MM.1S (cell line): Measurements from ENCODE around the gene PDSS2.

Experiments used
- DNase-seq: peaks from one replicate; pipeline ENCODE4 v3.0.0-alpha.2; 2015
- H2AFZ ChIP-seq: fragments of 300-600 bp; sonication (generic); 2 replicates; pipeline ENCODE4 v1.6.0; 2016; ENCODE audit warnings: antibody characterized with exemption, low read length
- H3F3A ChIP-seq: fragments of 300-600 bp; sonication (generic); 2 replicates; pipeline ENCODE4 v1.6.1; 2016; ENCODE audit warnings: mild to moderate bottlenecking, antibody characterized with exemption, low read length, moderate library complexity, mixed read lengths; ENCODE audit not compliant: insufficient read depth
- H3K27ac ChIP-seq: fragments of 300-600 bp; sonication (generic); 2 replicates; pipeline ENCODE4 v1.5.1; 2016; ENCODE audit warnings: mild to moderate bottlenecking, low read length
- H3K27me3 ChIP-seq: fragments of 300-600 bp; sonication (generic); replicated peaks from 2 replicates; pipeline ENCODE4 v1.6.0; 2016; ENCODE audit warnings: low read length; ENCODE audit not compliant: insufficient read depth
- H3K36me3 ChIP-seq: fragments of 300-600 bp; sonication (generic); replicated peaks from 2 replicates; pipeline ENCODE4 v1.6.1; 2016; ENCODE audit warnings: mild to moderate bottlenecking, low read length, mixed read lengths; ENCODE audit not compliant: insufficient read depth
- H3K4me1 ChIP-seq: fragments of 300-600 bp; sonication (generic); 2 replicates; pipeline ENCODE4 v1.6.1; 2016; ENCODE audit warnings: low read length, mixed read lengths
- H3K4me2 ChIP-seq: fragments of 300-600 bp; sonication (generic); 2 replicates; pipeline ENCODE4 v1.6.0; 2016; ENCODE audit warnings: low read depth, low read length
- H3K4me3 ChIP-seq: fragments of 300-600 bp; sonication (generic); 2 replicates; pipeline ENCODE4 v1.5.1; 2016; ENCODE audit warnings: low read length, mixed read lengths
- H3K79me2 ChIP-seq: fragments of 300-600 bp; sonication (generic); 2 replicates; pipeline ENCODE4 v1.6.1; 2016; ENCODE audit warnings: mixed run types, low read length, mixed read lengths
- H3K9ac ChIP-seq: fragments of 300-600 bp; sonication (generic); 2 replicates; pipeline ENCODE4 v1.6.1; 2016; ENCODE audit warnings: low read length, mixed read lengths
- H3K9me2 ChIP-seq: fragments of 300-600 bp; sonication (generic); replicated peaks from 2 replicates; pipeline ENCODE4 v1.6.1; 2016; ENCODE audit warnings: mild to moderate bottlenecking, low read length, mixed read lengths; ENCODE audit not compliant: insufficient read depth
- H3K9me3 ChIP-seq: fragments of 300-600 bp; sonication (generic); replicated peaks from 2 replicates; pipeline ENCODE4 v1.6.1; 2016; ENCODE audit warnings: mild to moderate bottlenecking, low read length, mixed read lengths; ENCODE audit not compliant: insufficient read depth
- H4K20me1 ChIP-seq: fragments of 300-600 bp; sonication (generic); 2 replicates; pipeline ENCODE4 v1.6.1; 2016; ENCODE audit warnings: mild to moderate bottlenecking, low read length, moderate library complexity, mixed read lengths; ENCODE audit not compliant: insufficient read depth
- CTCF ChIP-seq: fragments of 300-600 bp; sonication (generic); IDR thresholded peaks from 2 replicates; pipeline ENCODE4 v1.5.1; 2016; ENCODE audit warnings: antibody characterized with exemption, low read length, mixed read lengths
- EZH2 ChIP-seq: fragments of 300-600 bp; sonication (generic); optimal IDR thresholded peaks from 2 replicates; pipeline ENCODE3; 2017; ENCODE audit warnings: low read depth, mild to moderate bottlenecking, antibody characterized with exemption, low read length, mixed read lengths
- EZH2phosphoT487 ChIP-seq: fragments of 300-600 bp; sonication (generic); IDR thresholded peaks from 2 replicates; pipeline ENCODE4 v1.6.1; 2018; ENCODE audit warnings: antibody characterized with exemption, low read length

Gene PDSS2

GRCh38 chr6:107490566-107491137 is 31.3 kb upstream of the PDSS2 start:
- Histone ChIP-seq H3K9me2 (no peaks in the 10 kb centered on the region), H3K27me3 (peaks cover 41% of the 10 kb centered on the region), H3K4me3 (peak overlapping the region; percentile 69), H3K4me2 (peak overlapping the region; percentile 98), H3K9ac (no peak overlapping the region), H2AFZ (peak overlapping the region; percentile 82), H3K4me1 (no peaks in the 10 kb centered on the region), H3K79me2 (no peaks in the 10 kb centered on the region), H3K9me3 (no peaks in the 10 kb centered on the region), H3K27ac (no peak overlapping the region), H3K36me3 (no peaks in the 10 kb centered on the region), H3F3A (no peaks in the 10 kb centered on the region), H4K20me1 (no peaks in the 10 kb centered on the region)
- no peak for DNase-seq
- no peak for TF ChIP-seq EZH2
- TF ChIP-seq CTCF: no peak
- no peak for TF ChIP-seq EZH2phosphoT487

- Histone ChIP-seq H3F3A (no peaks in the 10 kb centered on the region), H3K4me2 (peak within 1 kb of the TSS; percentile 98), H3K79me2 (no peaks in the 10 kb centered on the region), H3K9me3 (no peaks in the 10 kb centered on the region), H3K4me3 (peak within 1 kb of the TSS; percentile 69), H3K9me2 (no peaks in the 10 kb centered on the region), H3K9ac (no peak within 1 kb of the TSS), H3K4me1 (no peaks in the 10 kb centered on the region), H4K20me1 (no peaks in the 10 kb centered on the region), H3K27me3 (peaks cover 41% of the 10 kb centered on the region), H3K27ac (no peak within 1 kb of the TSS), H3K36me3 (no peaks in the 10 kb centered on the region), H2AFZ (peak within 1 kb of the TSS; percentile 87)
- DNase-seq: peak; percentile 19
- TF ChIP-seq EZH2 (no peak), EZH2phosphoT487 (no peak)
Measured at GRCh38 chr6:107489636-107490565, 30.5 kb upstream of the PDSS2 start, which contains the start of gene SOBP. SOBP (plus strand) TSS chr6:107490117; CDS start chr6:107490617, 500 bp downstream.

- Histone ChIP-seq H3K4me2 (peak overlapping the region; percentile 98), H3F3A (no peaks in the 10 kb centered on the region), H3K9ac (no peak overlapping the region), H3K79me2 (no peaks in the 10 kb centered on the region), H3K9me2 (no peaks in the 10 kb centered on the region), H3K9me3 (no peaks in the 10 kb centered on the region), H2AFZ (peak overlapping the region; percentile 87), H3K27ac (no peak overlapping the region), H3K4me3 (peak overlapping the region; percentile 67), H3K36me3 (no peaks in the 10 kb centered on the region), H3K27me3 (peaks cover 41% of the 10 kb centered on the region), H3K4me1 (no peaks in the 10 kb centered on the region), H4K20me1 (no peaks in the 10 kb centered on the region)
- TF ChIP-seq CTCF (no peak), EZH2phosphoT487 (no peak), EZH2 (no peak)
- no peak for DNase-seq
Measured at GRCh38 chr6:107488875-107489635, 29.7 kb upstream of the PDSS2 start.
